GM10847 (cell line): Measurements from ENCODE around the gene ZFHX3.

Experiments
- POLR2A ChIP-seq: IDR thresholded peaks from 2 replicates; pipeline ENCODE4 v1.6.1; 2011; ENCODE audit not compliant: insufficient read length; ENCODE audit errors: extremely low read depth

Gene ZFHX3

DNA sequence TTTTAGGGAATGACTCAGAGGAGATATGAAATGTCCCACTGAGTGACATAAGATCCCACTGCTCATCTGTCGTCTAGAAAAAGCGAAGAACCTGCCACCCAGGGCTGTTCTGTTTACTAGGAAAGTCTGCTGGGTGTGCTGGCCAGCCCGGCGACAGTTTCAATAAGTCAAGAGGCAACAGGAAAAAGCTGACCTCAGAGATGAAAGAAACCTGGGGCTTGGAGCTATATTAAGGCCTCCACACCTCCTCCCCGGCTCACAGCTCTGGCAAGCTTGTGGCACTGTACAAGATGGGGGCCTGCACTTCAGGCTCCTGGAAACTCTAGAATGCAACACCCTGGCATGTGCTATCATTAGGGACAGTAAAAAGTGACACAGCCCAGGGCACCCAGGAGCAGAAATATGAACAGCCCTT is 10.6 kb downstream of the ZFHX3 start:
- no peak for TF ChIP-seq POLR2A

DNA sequence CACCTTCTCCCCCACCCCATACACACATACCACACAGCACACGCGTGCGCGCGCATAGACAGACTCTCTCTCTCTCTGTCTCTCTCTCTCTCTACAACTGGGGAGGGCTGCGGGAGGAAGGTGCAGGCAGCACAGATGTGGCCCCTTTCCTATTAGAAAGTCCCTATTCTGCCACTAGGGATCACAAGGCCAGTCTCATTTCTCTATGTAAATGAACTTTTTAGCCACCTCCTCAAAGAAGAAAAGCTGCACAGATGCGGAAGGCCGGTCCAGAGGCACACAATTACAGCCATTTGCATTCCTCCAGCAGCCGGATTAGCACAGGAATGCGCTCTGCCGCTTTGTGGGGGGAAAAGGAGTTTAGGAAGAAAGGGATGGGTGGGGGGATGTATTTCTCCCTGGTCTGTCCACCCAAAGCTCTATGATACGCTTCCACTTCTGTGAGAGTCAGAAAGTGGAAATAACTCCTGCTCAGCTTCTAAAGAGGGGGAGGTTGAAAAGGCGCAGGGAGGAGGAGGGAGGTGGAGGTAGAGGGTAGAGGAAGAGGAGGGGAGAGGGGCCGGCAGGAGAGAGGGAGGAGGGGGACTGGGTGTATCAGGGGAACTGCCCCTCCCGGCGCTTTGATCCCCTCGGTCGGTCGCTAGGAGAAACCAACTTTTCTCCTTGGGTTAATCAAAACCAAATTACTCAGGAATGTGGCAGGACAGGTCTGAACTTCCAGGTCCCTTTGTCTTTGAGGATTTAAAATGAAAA is 11.7 kb downstream of the ZFHX3 start:
- TF ChIP-seq POLR2A: no peak

DNA sequence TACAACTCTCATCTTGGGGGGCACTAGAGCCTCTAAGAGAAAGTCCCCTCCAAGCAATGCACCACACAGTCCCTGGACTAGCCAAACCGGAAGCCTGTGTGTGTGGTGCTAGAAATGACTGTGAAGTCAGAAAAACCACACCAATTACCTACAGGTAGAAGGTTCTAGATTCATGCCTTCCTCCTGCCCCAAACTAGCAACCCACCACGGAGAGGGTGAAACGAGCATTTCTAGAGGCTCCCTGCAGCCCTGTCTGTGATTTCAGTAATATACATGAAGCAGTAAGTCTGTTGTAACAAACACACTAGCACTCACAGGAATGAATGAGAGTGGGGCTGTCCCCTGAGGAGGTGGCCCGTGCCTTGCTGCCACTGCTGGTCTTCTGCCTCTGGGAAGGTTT is 13.6 kb downstream of the ZFHX3 start:
- TF ChIP-seq POLR2A: no peak

DNA sequence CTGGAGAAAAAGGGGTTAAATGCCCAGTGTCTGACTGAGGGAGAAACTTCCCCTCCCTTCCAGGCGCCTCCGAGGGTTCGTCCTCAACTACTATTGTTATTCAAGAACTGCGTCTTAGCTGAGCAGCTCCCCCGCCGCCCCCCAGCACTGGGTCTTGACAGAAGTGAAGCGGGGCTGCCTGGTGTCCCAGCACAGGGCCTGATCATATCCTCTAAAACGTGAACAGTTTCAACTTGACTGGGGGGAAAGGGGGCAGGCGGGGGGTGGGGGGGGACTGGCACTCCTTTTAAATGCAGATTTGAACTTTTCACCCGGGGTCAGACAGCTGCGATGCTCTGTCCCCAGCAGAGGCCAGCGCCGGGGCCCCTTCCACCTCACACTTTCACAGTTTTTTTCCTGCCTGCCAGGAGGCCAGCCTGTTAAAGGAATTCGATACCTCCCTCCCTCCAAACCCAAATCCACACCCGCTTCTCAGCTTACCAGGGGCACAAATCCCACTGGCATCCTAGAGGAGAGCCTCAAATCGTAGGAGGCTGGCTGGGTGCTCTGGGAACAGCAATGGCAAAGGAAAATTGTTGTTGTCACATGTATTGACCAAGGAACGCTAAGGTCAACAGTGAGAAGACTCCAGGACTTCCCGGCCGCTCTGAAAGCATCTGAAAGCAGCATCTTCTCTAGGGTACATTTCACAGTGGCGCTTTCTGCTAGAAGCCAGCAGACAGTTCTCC is 14.5 kb downstream of the ZFHX3 start:
- no peak for TF ChIP-seq POLR2A

DNA sequence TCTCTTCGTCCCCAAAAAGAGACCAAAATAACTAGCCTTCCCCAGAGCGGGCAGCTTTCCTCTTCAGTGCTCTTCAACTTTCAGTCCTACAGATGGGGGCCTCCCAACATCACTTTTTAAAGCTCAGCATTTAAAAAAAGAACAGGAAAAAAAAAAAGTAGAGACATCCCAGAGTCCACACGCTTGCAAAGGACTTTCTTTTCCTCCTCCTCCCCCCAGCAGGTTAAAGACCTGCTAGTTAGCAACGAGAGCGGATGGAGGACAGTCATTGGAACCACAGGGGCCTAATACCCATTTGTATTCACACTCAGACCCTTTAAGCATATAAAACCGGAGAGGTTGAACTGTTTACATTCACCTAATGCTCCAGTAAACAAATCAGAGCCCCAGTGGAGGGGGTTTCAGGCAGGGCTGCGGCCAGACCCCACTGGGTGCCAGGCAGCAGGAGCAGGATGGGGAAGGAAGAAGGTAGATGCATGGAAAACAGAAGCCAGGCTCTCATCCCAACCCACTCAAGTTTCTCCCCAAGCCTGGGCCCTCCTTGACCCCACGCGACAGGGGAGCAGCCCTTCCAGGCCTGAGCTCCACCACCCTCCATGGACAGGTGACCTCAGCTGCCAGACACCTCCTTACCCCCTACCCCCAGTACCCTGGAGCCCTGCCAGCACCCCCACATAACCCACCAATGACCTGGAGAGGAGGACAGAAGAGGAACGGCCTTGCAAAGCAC is 15.2 kb downstream of the ZFHX3 start:
- TF ChIP-seq POLR2A: no peak

DNA sequence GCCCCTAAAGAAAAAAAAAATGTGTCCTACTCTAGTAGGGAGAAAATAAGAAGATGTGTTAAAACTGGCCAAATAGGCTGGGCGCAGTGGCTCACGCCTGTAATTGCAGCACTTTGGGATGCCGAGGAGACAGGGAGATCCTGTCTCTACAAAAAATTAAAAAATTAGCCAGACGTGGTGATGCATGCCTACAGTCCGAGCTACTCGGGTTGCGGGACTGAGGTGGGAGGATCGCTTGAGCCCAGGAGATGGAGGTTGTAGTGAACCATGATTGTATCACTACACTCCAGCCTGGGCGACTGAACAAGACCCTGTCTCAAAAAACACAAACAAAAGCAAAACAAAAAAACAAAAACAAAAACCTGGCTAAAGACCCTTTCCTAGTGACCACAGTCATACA is 15.9 kb downstream of the ZFHX3 start:
- TF ChIP-seq POLR2A: no peak

DNA sequence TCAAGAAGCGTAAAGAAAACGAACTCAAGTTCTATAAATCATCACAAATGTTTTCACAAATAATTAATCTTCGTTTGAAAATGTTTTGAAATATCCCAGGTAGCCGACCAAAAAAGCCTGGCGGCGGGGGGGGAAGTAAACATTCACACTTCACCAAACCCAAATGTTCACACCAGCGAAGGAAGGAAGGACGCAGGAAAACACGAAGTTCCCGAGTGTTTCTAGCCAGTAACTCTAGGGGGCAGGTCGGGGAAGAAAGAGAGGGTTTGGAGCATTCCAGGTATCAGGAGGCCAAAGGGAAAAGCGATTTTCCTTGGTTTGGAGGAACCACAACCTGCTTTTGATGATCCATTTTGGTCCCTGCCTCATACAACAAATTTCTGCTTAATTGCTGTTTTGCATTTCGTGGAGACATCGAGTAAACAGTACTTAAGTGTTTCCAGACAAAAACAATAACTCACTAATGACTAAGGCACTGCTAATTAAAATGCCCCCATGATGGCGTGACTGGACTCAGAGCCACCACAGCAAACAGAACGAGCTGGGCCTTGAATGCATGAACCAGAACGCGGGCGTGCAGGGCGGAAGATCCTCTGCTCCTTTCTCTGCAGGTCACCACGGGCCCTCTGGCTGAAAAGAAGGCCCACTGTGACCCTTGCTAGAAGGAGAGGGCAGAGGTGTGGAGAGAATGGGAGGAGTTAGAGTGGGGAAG is 16.6 kb downstream of the ZFHX3 start:
- TF ChIP-seq POLR2A: no peak

DNA sequence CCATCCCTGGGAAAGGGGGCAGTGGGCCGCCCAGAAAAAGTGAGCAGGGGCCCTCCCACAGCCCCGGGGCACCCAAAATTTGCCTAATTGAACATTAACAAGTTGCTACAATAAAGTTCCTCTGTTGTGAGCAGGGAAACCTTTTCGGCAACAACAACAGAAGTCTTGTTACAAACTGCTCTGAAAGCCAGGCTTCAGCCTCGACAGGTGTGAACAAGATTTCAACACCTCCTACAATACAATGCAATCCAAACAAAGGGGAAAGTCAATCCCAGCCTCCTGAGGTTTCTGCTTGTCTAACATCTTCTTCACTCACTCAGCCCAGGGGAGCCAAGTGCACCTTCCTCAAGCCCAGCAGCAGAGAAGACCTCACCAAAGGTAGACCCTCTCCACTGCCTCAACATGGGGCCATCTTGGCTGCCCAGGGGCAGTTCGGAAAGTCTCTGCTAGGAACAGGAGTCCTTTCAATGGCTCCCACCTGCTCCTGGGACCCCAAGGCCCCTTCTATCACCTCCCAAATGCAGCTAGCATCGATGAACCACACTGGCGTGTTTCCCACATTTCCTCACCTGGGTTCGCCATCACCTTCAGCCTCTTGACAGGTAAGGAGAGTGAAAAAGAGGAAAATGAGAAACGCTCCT is 19.1 kb downstream of the ZFHX3 start:
- TF ChIP-seq POLR2A: no peak

DNA sequence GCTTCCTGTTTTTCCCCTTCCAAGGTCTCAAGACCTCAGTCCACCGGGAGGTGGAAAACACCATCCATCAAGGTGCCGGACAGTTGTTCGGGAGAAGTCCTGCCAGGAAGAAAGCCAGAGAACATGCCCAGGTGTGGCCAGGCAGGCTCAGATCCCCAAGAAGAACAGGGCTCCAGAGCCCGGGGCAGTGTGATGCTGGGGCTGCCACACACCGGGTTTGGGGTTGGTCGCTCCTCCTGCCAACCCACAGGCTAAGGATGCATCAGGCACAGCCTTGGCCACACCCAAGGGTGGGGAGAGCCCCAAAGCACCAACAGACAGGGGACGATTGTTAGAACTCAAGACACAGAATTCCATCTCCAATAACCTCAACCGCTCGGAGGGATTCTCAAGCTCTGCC is 19.7 kb downstream of the ZFHX3 start:
- TF ChIP-seq POLR2A: no peak

DNA sequence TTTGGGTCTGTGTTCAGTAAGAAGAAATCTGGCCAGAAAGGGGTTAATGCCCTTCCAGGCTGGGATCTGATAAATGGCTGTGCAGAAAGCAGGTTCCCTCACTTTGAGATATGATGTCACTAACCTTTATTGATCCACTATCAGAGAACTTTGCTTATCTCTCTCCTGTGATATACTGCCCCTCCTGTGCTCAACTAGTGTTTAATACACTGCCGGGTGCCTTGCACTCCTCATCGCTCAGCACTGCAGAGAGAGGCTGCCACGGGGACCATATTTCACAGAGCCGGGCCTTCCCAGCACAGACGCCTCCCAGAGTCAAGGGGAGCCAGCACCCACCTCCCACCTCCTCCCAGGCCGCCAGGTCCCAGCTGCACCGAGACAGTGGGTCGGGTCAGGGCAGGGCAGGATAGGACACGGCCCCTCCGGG is 20.2 kb downstream of the ZFHX3 start:
- no peak for TF ChIP-seq POLR2A

DNA sequence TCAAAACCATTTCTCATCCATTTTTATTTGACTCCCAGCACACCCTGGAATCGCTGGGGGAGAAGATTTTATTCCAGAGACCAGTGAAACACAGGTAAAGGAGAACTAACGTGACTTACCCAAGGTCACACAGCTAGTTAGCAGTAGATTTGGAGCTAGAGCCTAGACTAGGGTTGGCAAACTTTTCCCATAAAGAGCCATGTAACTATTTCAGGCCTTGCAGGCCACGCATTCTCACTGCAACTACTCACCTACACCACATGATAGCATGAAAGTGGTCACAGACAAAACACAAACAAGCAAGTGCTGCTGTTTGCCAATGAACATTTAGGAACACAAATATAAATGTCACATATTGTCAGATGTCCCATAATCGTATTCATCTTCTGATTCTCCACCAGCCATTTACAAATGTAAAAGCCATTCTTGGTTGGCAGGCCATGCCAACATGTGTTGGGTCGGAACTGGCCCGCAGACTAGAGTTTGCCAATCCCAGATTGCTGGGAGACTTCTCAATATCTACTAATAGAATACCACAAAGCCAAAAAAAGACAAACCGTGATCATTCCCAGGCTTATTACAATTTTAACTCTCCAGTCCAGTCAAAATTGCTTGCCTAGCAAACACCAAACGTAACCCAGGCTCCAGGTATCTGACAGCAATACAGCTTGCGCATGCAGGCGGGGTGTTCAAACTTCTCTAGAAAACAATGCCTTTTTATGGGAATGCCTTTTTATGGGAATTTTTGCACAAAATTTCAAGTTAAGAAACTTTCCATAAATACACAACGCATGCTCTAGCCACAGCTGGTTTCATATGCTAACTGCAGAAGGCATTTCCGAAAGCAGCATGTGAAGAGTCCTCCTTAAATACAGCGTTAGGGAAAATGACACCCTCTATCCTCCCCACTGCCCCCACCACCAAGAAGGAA is 20.9 kb downstream of the ZFHX3 start:
- no peak for TF ChIP-seq POLR2A

DNA sequence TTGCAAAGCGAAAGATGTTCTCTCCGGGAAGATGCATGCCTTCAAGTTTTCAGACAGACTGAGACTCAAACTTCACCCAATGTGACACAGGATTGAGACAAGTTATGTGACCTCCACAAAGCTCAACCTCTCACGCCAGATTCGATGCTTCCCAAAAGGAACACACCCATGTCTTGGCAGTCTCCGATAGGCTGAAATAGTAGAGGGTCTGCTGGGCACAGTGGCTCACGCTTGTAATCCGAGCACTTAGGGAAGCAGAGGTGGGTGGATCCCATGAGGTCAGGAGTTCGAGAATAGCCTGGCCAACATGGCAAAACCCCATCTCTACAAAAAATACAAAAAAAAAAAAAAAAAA is 22.1 kb downstream of the ZFHX3 start:
- no peak for TF ChIP-seq POLR2A

DNA sequence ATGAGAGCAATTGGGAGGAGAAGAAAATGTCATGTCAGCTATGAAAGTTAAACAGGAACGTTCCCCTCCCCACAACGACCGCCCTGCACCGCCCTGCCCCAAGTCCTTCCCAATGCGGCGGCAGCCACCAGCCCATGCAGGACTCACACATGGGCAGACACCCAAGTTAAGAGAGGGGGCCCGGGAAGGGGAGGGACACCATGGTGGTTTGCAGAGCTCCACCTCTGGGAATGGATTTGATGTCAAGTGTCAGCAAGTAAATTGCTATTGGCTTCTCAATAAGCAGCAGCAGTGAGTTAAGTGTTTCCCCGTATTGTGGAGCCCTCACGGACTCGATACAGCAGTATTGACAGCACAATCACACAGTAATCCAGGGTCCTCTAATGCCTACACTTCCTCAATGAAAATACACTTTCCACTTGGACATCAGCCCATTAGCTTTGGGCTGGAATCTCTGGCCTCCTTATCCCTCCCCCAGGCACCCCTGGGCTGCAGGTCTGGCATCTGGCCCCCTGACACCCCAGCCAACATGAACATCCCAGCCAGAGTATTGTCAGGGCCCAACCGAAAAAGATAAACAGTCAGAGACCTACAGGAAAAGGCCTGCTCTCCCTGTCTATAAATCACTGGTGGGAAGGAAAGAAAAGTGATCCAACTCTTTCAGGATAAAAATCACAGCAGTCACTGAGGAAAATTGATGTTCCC is 22.6 kb downstream of the ZFHX3 start:
- TF ChIP-seq POLR2A: no peak
